Stimulated activated memory B cell treated with anti-CD40 and anti-IgM and Interleukin-4, amounts not matched to agents 10 μg/mL and 1 μg/mL and 100 μg/mL, for 72 hours (primary cell): ENCODE data around the gene RPL11.
"Not testable (repeated sequence)": the region's sequence is repeated elsewhere in the genome, so short reads cannot be mapped to it uniquely, and the experiment has no call there.

Source experiments
- ATAC-seq: fragments of 150-1000 bp; cut with Tn5 transposase; 2 replicates; pipeline ENCODE4 v1.10.0; 2021
- H3K27ac Mint-ChIP-seq: one replicate; pipeline ENCODE4 v1.8.0; 2022; ENCODE audit warnings: mild to moderate bottlenecking, mixed read lengths
- H3K27me3 Mint-ChIP-seq: one replicate; pipeline ENCODE4 v1.8.0; 2022; ENCODE audit warnings: mixed read lengths
- H3K36me3 Mint-ChIP-seq: one replicate; pipeline ENCODE4 v1.8.0; 2022; ENCODE audit warnings: mixed read lengths
- H3K4me1 Mint-ChIP-seq: one replicate; pipeline ENCODE4 v1.8.0; 2022; ENCODE audit warnings: mixed read lengths
- H3K4me3 Mint-ChIP-seq: one replicate; pipeline ENCODE4 v1.8.0; 2022; ENCODE audit warnings: mild to moderate bottlenecking, moderate library complexity, mixed read lengths
- H3K9me3 Mint-ChIP-seq: one replicate; pipeline ENCODE4 v1.8.0; 2022; ENCODE audit warnings: mixed read lengths

RPL11 gene

GRCh38 chr1:23691499-23692307, at the start of gene RPL11:
RPL11 (plus strand) TSS chr1:23691806; CDS start chr1:23691824, 18 bp downstream.
- Mint-ChIP-seq H3K4me3 (peak within 1 kb of the TSS; percentile 96), H3K36me3 (peaks cover 46% of the 10 kb centered on the region), H3K9me3 (no peaks in the 10 kb centered on the region), H3K4me1 (peaks cover 46% of the 10 kb centered on the region), H3K27me3 (no peaks in the 10 kb centered on the region), H3K27ac (peak within 1 kb of the TSS; percentile 95)
- ATAC-seq = peak; percentile 99

DNA sequence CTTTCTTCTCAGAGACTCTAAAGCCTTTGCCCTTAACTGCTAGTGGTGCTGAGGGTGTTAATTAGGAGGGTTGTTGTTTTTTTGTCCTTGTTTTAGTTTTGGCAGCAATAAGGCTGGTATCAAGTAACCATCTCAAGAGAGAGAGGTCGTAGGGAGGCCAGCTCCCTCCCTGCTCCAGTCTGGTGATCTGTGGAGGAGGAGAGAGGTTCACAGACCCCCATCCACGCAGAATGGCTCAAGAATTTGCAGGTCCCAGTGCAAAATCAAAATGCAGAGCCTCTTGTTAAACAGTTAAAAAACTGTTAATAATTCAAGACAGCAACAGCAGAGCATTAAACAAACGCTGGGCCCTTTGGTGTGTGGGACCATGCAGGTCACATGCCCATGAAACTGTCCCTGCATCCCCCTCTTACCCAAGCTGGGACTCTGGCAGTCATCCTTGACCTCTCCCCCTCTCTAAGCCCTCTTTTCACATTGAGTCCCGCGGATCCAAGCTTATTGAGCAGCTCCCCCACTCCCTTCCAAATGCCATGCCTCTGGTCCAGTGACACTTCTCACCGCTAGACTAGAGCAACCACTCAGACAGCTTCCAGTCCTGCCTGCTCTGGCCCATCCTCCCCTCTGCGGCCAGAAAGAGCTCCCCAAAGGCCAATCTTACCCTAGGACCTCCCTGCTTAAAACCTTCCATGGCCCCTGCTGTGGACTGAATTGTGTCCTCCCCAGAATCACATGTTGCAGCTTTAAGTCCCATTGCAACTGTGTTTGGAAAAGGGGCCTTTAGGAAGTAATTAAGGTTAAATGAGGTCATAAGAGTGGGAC, 47.7 kb upstream of the RPL11 start:
- Mint-ChIP-seq H3K36me3 (no peaks in the 10 kb centered on the region), H3K27ac (no peak overlapping the region), H3K27me3 (no peaks in the 10 kb centered on the region), H3K4me1 (peaks cover 7% of the 10 kb centered on the region), H3K4me3 (no peak overlapping the region), H3K9me3 (no peaks in the 10 kb centered on the region)
- ATAC-seq = no peak

DNA sequence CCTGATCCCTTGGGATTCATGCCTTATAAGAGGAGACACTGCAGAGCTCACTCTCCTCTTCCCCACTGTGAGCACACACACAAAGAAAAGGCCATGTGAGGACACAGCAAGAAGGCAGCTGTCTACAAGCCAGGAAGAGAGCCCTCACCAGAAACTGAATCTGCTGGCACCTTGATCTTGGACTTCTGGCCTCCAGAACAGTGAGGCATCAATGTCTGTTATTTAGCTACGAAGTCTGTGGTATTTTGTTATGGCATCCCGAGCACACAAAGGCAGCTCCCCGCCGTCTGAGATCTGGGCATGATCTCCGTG, 47.1 kb upstream of the RPL11 start:
- no peaks in the 10 kb centered on the region for H3K9me3 Mint-ChIP-seq
- H3K4me1 Mint-ChIP-seq = peaks cover 7% of the 10 kb centered on the region
- H3K27me3 Mint-ChIP-seq = no peaks in the 10 kb centered on the region
- H3K36me3 Mint-ChIP-seq = no peaks in the 10 kb centered on the region
- no peak overlapping the region for H3K4me3 Mint-ChIP-seq
- no peak for ATAC-seq
- no peak overlapping the region for H3K27ac Mint-ChIP-seq

GRCh38 chr1:23645338-23645737, 46.3 kb upstream of the RPL11 start:
- Mint-ChIP-seq H3K27me3 (no peaks in the 10 kb centered on the region), H3K4me1 (peaks cover 7% of the 10 kb centered on the region), H3K9me3 (no peaks in the 10 kb centered on the region), H3K27ac (no peak overlapping the region), H3K36me3 (no peaks in the 10 kb centered on the region), H3K4me3 (no peak overlapping the region)
- no peak for ATAC-seq

- Mint-ChIP-seq H3K4me3 (no peak overlapping the region), H3K4me1 (peaks cover 7% of the 10 kb centered on the region), H3K27ac (no peak overlapping the region), H3K27me3 (no peaks in the 10 kb centered on the region), H3K36me3 (no peaks in the 10 kb centered on the region), H3K9me3 (no peaks in the 10 kb centered on the region)
- ATAC-seq = no peak
Measured at GRCh38 chr1:23646091-23646490, 45.5 kb upstream of the RPL11 start.

DNA sequence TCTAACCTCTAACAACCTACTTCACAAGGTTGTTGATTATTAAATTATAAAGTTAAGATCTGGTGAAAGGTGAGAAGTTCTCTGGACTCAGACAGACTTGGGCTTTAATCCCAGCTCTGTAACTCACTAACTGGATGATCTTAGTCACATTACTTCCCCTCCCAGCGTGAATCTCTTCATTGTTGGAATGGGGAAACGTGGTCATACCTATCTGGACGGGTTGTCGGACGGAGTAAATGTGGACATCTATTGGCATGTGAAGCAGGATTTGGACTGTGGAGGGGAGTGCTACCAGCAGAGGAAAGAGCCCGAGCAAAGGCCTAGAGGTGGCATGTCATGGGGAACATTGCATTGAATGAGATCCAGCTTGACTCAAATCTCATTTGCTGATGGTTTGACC, 45.1 kb upstream of the RPL11 start:
- Mint-ChIP-seq H3K9me3 (no peaks in the 10 kb centered on the region), H3K27ac (no peak overlapping the region), H3K4me1 (peaks cover 7% of the 10 kb centered on the region), H3K27me3 (no peaks in the 10 kb centered on the region), H3K36me3 (no peaks in the 10 kb centered on the region), H3K4me3 (no peak overlapping the region)
- ATAC-seq = no peak

DNA sequence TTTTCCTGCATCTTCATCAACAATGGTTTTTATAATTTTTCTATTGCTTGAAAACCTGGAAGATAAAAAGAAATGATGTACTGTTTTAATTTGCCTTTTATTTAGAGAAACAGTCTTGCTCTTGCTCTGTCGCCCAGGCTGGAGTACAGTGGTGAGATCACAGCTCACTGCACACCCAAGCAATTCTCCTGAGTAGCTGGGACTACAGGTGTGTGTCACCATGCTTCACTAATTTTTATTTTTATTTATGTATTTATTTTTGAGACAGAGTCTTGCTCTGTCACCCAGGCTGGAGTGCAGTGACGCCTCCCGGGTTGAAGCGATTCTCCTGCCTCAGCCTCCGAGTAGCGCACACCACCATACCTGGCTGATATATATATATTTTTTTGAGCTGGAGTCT, 43.0 kb upstream of the RPL11 start:
- ATAC-seq = no peak
- H3K4me3 Mint-ChIP-seq = no peak overlapping the region
- H3K27ac Mint-ChIP-seq = no peak overlapping the region
- no peaks in the 10 kb centered on the region for H3K9me3 Mint-ChIP-seq
- peaks cover 2% of the 10 kb centered on the region for H3K27me3 Mint-ChIP-seq
- H3K4me1 Mint-ChIP-seq = peaks cover 7% of the 10 kb centered on the region
- no peaks in the 10 kb centered on the region for H3K36me3 Mint-ChIP-seq

DNA sequence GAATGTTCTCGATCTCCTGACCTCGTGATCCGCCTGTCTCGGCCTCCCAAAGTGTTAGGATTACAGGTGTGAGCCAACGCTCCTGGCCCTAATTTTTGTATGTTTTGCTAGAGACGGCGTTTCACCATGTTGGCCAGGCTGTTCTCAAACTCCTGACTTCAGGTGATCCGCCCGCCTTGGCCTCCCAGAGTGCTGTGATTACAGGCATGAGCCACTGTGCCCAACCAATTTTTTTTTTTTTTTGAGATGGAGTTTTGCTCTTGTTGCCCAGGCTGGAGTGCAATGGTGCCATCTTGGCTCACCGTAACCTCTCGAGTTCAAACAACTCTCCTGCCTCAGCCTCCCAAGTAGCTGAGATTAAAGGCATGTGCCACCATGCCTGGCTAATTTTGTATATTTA, 42.4 kb upstream of the RPL11 start:
- ATAC-seq, H3K36me3 Mint-ChIP-seq, H3K27ac Mint-ChIP-seq, H3K4me1 Mint-ChIP-seq, H3K27me3 Mint-ChIP-seq, H3K9me3 Mint-ChIP-seq, H3K4me3 Mint-ChIP-seq: not testable (repeated sequence)

DNA sequence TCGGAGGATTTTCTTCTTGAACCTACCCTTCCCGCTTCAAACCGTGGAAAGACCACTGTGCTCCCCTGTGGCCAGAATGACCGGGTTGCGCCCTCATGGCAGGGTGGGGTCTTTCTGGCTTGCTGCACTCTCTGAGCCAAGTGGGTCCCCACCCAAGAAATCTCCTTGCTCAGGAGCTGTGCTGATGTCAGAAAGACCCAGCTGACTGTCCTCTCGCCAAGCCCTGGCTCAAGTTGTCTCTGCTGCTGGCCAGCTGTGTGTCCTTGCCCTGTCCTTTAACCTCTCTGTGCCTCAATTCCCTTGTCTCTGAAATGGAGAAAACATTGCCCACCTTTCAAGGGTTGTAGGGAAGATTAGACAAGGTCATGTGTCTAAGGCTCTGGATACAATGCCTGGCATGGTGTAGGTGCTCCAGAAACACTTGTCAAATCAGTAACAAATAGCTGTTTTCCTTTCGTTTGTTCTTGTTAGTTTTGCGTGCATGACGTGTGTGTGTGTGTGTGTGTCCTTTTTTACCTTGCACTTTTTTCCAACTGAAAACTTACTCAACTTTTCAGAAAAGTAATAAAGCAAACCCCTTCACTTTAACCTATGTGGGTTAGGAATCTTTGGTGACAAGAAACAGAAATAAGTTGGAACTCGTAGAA, 41.1 kb upstream of the RPL11 start:
- H3K9me3 Mint-ChIP-seq = no peaks in the 10 kb centered on the region
- H3K27ac Mint-ChIP-seq = no peak overlapping the region
- H3K4me1 Mint-ChIP-seq = peaks cover 7% of the 10 kb centered on the region

DNA sequence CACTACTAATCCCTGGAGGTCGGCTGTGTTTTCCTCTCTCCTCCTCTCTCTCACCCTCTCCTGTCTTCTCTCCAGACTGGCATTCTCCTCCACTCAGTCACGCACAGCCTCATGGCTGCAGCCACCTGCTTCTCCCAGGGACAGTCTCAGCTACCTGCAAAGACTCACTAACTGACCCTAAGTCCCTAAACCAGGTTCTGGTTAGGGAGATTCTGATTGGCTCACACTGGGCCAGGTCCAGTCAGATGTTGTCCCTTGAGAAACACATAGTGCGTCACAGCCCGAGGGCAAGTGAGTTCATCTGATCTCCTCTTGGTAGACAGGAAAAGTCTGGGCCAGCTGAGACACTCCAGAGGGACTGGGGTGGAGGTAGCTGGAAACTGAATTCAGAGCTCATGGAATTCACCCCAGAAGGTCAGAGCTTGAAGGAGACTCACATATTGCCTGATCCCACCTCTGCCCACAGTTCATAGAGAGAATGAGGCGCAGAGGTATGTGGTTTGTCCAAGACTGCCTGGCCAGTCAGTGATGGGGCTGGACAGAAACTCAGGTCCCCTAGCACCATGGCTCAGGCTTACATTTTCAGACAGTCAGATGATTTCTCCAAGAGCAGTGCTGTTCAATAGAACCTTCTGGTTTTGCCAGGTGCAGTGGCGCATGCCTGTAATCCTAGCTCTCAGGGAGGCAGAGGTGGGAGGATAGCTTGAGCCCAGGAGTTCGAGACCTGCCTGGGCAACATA, 40.4 kb upstream of the RPL11 start:
- no peaks in the 10 kb centered on the region for H3K36me3 Mint-ChIP-seq
- no peak for ATAC-seq
- no peak overlapping the region for H3K4me3 Mint-ChIP-seq
- H3K4me1 Mint-ChIP-seq = peaks cover 7% of the 10 kb centered on the region
- H3K9me3 Mint-ChIP-seq = no peaks in the 10 kb centered on the region
- H3K27ac Mint-ChIP-seq = no peak overlapping the region
- peaks cover 9% of the 10 kb centered on the region for H3K27me3 Mint-ChIP-seq

More for the DNA sequence above, 41.1 kb upstream of the RPL11 start:
- no peak for ATAC-seq
- Mint-ChIP-seq H3K36me3 (no peaks in the 10 kb centered on the region), H3K4me3 (no peak overlapping the region), H3K27me3 (peaks cover 9% of the 10 kb centered on the region)

GRCh38 chr1:23657659-23658275, 33.8 kb upstream of the RPL11 start:
- Mint-ChIP-seq H3K27me3 (peaks cover 18% of the 10 kb centered on the region), H3K27ac (no peak overlapping the region), H3K4me1 (no peaks in the 10 kb centered on the region), H3K4me3 (no peak overlapping the region), H3K36me3 (no peaks in the 10 kb centered on the region), H3K9me3 (no peaks in the 10 kb centered on the region)
- ATAC-seq = no peak

- Mint-ChIP-seq H3K9me3 (no peaks in the 10 kb centered on the region), H3K27ac (no peak overlapping the region), H3K4me1 (peaks cover 4% of the 10 kb centered on the region), H3K4me3 (no peak overlapping the region), H3K27me3 (peaks cover 9% of the 10 kb centered on the region), H3K36me3 (no peaks in the 10 kb centered on the region)
- ATAC-seq = no peak
Measured at GRCh38 chr1:23660671-23661070, 30.9 kb upstream of the RPL11 start.

GRCh38 chr1:23661887-23662286, 29.7 kb upstream of the RPL11 start:
- no peak overlapping the region for H3K27ac Mint-ChIP-seq
- no peaks in the 10 kb centered on the region for H3K36me3 Mint-ChIP-seq
- no peak overlapping the region for H3K4me3 Mint-ChIP-seq
- no peaks in the 10 kb centered on the region for H3K9me3 Mint-ChIP-seq
- H3K4me1 Mint-ChIP-seq = peaks cover 4% of the 10 kb centered on the region
- peaks cover 9% of the 10 kb centered on the region for H3K27me3 Mint-ChIP-seq
- no peak for ATAC-seq

DNA sequence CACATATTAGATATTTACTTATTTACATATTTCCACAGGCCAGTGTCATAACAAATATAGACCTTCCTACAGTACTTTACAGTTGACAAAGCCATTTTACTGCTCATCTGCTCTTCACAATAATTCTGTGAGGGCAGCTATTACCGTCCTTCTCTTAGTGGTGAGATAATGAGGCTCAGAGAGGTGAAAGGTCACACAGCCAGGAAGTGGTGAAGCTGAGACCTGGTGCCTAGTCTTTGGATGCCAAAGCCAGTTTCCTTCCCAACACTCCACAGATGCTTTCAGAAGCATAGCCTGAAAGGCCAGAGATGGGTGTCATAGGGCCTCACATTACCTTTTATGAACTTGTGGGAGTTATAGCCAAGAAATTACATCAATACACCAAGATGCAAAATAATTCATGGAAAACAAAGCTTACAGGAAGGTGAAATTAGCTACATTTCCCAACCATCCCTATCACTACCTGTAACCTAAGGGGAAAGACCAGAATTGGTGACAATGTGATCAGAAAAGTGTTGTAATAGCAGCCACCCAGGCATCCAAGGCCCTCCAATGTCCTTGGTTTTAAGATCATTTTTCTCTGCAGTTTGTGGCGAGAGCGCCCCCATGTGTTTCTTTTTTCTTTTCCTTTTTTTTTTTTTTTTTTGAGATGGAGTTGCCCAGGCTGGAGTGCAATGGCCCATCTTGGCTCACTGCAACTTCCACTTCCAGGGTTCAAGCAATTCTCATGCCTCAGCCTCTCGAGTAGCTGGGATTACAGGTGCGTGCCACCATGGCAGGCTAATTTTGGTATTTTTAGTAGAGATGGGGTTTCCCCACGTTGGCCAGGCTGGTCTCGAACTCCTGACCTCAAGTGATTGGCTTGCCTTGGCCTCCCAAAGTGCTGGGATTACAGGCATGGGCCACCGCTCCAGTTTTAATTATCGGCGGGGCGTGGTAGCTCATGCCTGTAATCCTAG, 26.5 kb upstream of the RPL11 start:
- Mint-ChIP-seq H3K9me3 (no peaks in the 10 kb centered on the region), H3K4me1 (peaks cover 4% of the 10 kb centered on the region), H3K4me3 (no peak overlapping the region), H3K36me3 (no peaks in the 10 kb centered on the region), H3K27ac (no peak overlapping the region), H3K27me3 (no peaks in the 10 kb centered on the region)
- peak; percentile 41 for ATAC-seq
